ENCODE measurements around the gene ITPK1.
A peak's percentile ranks its signal among the peaks of the same experiment; 100 is the strongest.

Gene ITPK1

DNA sequence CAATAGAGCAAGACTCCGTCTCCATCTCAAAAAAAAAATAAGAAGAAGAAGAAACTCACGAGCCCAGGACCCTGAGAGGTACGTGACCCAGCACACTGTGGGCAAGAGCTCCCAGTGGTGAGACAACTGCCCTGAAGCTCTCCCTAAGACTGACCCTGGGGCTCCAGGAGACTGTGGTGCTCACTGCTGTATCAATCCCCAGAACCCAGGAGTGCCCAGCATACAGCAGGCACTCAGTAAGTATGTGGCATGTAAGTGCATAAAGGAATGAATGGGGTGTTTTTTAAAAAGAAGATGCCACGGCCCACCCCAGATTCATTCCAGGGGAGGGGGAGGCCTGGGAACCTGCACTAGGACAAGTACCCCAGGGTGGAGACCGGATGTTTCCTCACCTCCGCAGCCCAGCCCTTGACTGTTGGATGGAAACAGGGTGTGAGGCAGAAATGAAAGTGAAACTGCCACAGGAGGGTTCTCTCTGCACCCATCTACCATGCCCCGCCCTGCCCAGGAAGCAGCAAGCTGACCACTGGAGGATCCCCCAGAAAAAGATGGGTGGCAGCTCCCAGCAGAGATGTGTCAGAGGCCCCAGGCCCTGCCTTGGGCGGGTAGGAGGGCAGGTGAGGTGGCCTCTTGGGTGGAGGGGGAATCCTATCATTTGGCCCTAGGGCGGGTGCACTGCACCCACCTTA lies 12.2 kb downstream of the ITPK1 start:
- DNase-seq = peak; percentile 89

DNA sequence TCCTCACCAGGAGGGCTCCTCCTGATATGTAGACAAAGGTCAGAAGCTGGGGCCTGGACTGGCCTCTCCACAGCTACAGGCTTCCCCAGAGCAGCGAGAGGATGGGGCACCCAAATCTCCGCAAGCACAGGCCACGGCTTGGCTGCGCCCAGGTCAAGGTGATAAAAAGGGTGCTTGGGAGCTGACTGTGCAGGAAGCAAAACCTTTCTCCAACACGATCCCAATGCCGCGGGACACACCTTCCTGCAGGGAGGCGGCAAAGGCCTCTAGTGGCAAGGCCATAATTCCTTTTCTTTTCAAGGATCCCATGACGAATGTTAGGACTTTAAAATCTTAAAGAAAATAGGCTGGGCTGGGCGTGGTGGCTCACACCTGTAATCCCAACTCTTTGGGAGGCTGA lies 13.6 kb downstream of the ITPK1 start:
- DNase-seq = no peak

DNA sequence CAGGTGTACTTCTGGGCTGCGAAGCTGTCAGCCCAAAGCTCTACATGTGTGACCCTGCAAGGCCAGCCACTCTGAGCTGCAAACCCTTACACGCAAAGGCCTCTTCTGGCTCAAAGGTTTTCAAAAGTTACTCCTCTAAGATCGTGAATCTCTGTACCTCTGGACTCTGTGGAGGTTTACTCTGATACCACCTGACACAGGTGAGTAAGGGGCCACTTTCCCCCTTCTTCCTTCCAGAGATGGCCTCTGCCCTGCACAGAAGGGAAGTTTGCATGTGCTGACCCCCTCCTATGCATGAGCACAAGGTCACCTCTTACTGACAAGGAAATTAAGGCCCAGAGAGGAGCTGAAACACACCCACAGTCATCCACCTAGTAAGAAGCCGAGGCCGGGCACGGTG lies 14.5 kb downstream of the ITPK1 start:
- no peak for DNase-seq

DNA sequence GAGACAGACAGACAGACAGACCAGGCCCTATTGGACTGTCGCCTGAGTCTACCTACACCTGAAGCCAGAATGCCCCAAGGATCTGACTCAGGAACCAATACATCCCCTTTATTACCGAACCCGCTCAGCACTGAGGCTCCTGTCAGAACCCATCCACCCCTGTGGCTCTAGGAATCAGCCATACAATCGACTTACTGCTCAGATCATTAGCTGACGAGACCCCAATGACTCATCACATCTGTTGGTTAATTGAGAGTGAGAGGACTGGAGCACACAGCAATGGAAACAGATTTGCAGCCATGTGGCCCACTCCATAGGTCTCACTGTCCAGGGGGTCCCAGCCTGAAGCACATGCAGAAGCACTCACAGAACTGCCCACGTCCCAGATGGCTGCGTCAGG lies 15.2 kb downstream of the ITPK1 start:
- DNase-seq = no peak

DNA sequence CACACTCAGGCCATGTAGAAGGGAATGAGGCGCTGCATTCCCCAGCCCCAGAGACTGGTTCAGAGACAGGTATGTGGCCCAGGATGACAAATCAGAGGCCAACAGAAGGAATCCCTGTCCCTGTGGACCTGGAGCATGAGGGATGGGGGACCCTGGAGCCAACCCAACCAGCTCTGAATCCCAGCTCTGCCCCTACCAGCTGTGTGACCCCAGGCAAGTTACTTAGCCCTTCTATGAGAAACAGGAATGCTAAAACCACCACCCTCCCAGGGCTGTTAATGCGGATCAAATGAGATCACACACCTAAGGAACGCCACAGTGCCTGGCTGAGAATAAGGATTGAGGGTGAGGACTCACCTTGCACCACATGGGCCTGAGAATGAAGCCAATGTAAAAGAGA lies 15.6 kb downstream of the ITPK1 start:
- no peak for DNase-seq

DNA sequence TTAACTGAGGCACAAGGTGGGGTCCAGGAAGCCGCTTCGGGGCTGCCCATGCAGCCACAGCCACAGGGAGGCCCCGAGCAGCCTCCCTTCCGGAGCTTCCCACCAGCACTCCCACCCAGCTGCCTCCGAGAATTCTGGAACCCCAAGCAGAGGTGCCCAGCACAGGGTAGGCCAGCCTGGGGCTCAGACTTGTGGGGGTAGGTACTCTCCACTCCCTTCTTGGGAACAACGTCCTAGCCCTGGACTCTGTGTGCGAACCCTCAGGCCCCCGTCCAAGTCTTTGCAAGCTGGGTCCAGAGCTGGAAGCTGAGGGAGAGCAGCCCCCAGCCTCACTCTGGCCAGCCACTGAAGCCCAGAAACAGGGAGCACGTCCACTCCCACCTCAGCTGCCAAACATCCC lies 16.1 kb downstream of the ITPK1 start:
- no peak for DNase-seq

DNA sequence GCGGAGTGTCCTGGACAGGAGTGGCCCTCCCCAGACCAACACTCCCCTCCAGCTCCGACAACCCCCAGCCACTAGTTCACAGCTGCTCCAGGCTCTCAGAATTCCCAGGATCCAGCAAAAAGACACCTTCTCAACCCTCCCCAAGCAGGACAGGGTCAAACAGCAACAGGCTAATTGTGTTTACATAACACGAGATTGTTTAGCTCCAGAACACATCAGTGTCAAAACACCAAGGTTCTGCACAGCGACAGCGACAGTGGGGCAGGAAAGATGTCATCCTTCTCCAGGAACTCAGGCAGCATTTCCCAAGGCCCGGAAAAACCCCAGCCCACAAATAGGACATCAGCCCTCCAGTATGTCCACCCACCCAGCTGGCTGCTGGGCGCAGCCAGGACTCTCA lies 16.5 kb downstream of the ITPK1 start:
- DNase-seq = no peak

DNA sequence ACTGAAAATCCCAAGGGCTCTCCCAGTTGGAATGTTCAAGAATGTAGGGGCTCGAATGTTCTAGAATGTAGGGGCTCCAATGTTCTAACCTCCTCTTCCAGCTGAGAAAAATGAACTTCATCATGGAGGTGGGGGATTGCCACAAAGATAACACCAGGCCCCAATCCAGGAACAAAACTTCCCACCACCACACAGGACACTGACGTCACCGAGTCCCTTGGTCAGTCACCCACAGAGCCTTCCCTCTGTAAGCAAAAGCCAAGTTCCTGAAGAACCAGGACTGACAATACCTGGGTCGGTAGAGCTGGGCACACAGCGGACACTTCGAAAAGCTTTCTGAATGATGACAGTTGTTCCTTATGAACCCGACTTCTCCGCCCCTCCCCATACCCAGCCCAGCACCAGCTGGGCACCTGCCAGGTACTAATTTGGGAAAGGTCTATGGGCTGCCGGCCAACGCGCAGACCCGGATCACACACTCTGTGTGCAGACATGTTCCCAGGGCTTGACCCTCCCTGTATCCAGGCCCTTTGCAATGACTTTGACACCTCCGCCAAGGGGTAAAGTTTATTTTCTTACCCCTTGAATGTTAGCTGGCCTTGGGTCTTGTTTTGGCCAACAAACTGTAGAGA lies 18.9 kb downstream of the ITPK1 start:
- DNase-seq = no peak

DNA sequence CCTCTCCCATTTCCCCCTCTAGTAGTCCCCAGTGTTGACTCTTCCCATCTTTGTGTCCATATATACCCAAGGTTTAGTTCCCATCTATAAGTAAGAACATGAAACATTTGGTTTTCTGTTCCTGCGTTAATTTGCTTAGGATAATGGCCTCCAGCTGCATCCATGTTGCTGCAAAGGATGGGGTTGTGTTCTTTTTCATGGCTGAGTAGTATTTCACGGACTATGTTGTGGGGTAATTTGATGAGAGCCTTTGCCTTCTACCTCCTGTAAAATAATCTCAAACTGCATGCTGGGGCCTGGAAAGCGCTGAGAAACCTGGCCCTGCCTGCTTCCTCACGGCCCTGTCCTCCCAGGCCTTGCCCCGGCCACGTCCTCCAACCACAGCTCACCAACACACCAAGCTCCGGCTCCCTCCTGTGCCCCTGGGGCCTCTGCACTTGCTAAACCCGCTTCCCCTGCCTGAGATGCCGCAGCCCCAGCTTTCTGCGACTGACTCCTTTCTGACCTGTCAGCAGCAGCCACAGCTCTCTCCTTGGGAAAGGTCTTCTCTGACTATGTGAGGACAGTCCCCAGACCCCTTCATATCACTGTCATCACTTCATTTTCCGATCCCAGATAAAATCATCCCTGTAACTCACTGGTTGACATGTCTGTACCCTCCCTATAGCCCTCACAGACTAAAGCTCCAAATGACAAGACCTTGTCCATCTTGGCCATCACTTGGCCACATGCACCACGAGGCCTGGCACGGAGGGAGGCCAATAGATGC lies 19.8 kb downstream of the ITPK1 start:
- DNase-seq = no peak

DNA sequence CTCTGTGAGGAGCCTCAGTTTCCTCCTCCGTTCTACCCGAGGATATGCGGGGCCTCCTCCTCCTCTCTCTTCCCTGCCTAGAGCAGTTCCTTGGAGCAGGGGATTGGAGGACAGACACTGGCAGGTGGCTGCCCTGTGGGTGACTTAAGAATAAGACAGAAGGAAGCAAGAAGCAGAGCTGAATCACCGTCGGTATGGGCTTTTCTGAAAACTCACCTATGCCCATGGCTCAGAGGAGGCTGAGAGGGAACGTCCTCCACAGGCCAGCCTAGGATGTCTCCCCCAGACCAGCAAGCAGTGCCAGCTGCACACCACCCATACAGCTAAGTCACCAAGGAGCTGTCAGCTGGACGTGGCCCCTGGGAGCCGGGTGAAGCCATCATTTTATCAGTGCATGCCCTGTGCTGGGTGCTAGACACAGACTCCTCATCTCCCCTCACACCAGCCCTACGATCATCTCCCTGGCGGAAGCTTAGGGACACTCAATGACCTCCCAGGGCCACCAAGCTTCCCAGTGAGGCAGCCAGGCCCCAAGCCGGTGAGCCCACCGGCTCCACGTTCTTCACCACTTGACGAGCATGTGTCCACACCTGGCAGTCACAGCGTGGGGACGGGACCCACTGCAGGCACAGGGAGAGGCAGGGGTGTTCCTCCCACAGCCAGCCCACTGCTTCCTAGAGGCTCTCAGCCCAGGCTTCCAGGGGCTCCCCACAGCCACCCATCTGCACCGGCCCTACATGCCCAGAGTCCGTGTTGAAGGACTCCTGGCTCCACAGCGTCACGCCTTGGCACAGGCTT lies 21.4 kb downstream of the ITPK1 start:
- no peak for DNase-seq

DNA sequence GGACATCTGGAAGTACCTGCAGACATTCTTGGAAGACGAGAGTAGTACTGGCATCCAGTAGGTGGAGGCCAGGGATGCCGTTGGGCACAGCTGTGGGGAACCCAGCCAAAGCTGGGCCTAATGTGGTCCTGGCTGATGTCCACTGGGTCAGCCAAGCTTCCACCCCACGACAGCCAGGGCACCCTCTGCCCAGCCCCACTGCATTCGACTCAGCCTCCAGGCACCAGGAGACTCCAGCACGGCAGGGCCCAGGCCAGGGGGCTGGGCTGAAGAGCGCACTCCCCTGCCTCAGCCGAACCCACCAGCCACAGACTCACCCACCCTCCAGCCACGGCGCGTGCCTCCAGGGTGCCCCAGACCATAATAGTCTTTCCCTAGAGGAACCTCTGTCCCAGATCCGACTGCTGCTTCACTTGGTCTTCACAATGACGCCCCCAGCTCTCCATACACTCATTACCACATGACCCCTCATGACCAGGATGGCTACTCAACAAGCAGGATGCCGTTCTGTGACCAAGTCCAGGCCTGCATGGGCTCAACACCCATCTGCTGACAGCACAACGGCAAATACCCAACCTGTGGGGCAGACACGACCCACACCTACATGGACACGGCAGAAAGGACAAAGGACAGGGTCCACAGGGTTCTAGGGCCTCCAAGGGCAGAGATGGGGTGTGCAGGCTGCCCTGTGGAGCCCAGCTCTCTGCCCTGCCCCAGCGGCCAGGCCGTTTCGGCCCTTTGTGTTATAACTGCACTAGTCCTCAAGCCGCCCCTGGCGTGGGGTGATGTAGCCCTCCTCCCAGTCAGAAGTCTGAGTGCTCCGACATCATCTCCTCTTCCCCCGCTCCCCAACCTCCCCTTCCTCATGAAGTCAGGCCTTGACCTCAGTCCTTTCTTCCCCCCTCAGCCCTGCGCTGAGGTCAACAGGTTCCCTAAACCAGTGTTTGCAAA lies 22.8 kb downstream of the ITPK1 start:
- DNase-seq = no peak

DNA sequence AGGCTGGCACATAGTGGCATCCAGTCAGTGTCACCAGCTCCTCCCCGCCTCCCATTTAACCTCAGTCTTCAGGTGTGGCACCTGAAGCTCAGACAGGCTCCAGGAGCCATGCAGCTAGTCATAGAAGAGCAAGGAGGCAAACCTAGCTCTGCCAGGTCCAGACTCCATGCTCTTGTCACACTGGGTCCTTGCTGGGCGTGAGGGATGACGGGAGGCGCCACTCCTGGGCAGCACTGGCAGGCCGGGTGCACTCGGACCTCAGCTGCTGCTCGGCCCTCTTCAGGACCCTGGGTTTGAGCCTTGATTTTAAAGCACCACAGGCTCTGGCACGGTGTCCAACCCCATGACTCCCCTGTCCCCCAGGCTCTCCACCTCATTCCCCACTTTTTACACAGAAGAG lies 24.1 kb downstream of the ITPK1 start:
- DNase-seq = no peak

DNA sequence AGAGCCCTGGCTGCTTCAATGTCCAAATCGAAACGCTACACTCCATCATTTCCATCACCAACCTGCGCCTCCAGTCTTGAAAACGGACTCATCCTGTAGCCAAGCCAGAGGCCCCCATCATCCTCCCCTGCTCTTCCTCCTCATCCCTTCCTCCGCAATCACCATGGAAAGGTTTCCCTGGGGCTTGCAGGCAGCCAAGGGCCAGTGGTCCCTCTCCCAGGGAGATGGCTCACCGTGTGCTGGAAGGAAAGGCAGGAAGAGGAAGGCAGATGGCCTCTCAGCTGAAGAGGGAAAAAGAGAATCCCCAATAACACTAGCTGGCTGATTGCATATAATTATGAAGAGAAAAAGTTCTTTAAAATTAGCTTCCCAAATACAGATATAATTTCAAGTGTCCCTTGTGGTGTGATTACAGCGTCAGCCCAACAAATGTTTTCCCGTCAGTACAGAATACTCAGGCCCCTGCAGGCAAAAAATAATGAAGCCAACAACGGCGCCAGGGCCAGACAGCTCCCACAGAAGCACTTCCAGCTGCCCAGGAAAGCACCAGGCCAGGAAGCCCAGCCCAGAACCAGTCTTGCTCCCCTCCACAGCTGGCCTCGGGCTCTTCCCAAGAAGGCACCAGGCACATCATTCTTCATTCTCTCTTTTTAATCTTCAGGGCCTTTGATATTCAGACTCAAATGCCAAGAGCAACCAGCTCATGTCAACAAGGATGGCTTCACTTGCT lies 24.7 kb downstream of the ITPK1 start:
- DNase-seq = no peak

DNA sequence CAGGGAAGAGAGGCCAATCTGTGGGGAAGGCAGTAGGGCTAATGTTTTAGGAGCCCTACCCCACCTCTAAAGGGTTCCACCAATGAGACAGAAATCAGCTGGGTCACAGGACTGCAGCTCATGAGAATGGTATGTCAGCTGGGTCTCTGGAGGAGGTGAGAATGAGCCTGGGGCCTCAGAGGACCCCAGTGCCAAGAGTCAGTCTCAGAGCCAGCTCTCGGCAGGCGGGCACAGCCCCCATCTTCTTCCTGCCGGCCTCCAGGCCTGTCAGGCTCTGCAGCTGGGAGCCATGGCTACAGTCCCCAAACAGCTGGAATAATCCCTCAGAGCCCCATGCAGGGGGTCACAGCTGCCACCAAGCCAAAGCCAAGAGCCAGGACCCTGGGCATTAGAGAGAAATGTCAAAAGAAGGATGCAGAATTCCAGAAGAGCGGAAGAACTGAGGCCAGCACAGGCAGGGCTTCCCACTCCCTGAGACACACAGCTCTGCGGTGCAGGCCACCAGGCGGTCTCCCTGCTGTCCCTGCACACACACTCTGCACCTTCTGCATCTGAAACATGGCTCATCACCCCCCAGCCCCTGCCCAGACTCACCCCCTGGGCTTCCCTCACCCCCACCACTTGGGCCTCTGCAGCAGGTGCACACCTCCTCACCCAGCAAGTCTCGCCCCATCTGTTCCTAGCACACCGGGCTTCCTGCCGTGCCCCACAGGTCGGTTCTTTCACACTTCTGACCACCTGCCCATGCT lies 26.0 kb downstream of the ITPK1 start:
- DNase-seq = no peak

DNA sequence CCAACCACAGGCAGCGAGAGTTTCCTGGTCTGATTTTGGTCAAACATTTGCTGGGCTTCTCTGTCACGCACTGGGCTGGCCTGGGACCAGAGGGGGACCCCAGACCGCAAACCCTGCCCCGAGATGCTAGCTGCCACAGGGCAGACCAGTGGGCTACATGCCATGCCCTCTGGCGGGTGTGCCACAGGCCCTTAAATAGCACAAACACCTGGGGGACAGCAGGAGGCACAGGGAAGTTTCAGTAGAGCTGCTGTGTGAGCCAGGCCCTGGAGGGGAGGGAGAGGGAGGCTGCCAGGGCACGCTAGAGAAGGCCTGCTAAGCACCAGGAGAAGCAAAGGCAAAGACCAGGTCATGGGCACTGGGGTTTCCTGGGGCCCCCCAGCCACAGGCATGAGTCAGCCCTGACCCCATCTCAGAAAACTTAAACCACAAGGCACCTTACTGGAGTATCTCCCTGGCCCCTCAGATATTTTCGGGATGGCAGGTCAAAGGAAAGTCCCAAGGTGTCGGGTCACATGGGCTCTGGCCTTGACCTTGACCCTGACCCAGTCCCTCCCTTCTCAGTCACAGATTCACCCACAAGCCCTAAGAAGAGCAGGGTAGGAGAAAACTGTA lies 29.2 kb downstream of the ITPK1 start:
- peak; percentile 23 for DNase-seq

DNA sequence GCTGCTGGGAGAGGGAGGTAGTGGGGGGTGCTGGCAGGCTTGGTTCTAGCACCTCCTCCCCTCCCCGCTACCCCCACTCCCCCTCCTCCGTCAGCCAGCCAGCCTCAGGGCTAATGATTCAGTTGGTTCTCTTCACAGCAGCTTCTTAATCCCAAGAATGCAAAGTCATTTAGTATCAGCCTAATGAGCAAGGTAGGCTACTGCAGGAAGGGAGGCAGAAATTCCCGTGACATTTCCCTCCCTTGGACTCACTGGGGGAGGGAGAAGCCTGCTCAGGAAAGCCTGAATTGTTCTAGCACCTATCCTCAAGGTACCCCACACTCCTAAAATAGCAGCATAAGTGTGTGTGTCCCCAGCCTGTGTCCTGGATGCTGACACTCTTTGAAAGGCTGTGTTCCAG lies 29.8 kb downstream of the ITPK1 start:
- DNase-seq = no peak

DNA sequence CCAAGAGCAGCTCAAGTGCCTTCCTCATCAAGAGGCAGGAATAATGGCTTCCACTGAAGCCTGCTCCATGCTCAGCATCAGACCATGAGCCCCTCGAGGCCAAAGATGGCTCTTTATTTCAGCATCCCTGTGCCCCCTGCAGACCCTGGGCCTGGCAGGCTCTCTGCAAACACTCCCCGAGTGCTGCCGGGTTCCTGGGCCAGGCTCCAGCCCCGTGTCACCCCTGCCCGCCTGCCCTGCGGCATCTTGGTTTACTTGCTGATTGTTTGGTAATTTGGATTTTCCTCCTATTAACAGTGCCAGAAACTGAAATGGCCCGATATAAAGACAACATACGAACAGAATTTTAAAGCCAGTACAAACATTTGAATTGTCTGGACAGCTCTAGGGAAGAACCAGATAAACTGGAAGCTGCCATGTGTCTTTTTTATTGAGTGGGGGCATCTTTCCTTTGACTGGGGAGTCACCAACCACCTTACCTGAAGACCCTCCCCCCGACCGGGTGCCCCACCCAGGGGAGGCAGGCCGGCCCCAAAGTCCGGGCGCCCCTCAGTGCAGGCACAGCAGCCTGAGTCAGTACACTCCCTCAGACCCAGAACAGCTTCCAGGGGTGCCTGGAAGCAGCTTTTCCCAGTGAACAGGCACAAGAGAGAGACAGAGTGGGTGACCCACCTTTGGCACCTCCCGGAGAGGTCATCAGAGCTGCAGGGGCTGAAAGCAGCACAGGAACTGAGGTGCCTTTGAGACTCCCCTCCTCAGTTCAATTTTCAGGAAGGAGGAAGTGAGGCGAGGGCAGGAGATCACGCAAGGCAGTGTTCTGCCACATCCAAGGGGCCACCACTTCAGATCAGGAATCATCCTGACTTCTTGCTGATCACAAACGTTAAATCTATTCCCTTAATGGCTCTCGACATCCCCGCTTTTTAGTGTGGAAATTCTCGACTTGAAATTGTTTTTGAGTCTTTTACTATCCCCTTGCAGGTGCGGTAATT lies 30.6 kb downstream of the ITPK1 start:
- DNase-seq = no peak

DNA sequence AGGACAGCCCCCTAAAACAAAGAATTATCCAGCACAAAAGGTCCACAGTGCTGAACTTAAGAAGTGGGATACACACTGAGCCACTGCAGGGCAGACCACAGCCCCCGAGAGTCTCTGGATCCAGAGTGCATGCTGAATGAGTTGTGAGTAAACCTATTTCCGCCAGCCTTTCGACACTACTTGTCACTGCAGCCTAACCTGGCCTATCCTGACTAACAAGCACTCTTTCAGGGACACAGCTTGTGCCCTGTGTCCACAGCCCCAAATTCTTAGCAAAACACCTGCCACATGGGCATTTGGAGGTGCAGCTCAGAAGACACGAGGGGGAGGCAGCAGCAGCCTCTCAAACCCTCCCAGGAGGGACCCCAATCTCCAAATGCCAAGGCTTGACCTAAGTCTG lies 31.3 kb downstream of the ITPK1 start:
- DNase-seq = no peak

DNA sequence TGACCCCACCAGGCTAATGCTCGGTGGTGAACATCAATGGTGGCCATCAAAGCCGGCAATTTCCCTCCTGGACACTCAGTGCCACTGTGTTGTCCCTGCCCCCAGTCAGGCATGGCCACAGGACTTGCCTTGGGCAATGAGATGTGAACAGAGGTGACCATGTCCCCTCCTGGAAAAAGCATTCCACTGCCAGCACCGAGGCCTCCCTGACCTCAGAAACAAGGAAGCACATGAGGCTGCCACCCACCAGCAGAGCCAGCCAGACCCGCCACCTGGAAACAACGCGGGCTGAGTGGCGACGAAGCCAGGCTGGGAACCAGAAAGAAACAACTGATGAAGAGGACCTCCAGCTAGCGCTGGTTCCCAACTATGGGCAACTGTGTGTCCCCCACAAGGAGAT lies 31.8 kb downstream of the ITPK1 start:
- DNase-seq = no peak

Data from activated CD4-positive, alpha-beta T cell treated with anti-CD3 and anti-CD28 coated beads, Interleukin-2, Interleukin-6, amounts not matched to agents 100 ng/mL and 50 ng/mL, durations not matched to agents 16 hours and 8 hours (primary cell).